Measurements from ENCODE around the gene TUBB4B.

Gene TUBB4B

GRCh38 chr9:137194909-137195308 is 46.2 kb upstream of the TUBB4B start:
- peak overlapping the region; percentile 42 for H3K4me3 ChIP-seq (ENCODE audit: low read depth, low read length)
- DNase-seq (ENCODE audit: low read depth): no peak
- TF ChIP-seq, protein P1, sequence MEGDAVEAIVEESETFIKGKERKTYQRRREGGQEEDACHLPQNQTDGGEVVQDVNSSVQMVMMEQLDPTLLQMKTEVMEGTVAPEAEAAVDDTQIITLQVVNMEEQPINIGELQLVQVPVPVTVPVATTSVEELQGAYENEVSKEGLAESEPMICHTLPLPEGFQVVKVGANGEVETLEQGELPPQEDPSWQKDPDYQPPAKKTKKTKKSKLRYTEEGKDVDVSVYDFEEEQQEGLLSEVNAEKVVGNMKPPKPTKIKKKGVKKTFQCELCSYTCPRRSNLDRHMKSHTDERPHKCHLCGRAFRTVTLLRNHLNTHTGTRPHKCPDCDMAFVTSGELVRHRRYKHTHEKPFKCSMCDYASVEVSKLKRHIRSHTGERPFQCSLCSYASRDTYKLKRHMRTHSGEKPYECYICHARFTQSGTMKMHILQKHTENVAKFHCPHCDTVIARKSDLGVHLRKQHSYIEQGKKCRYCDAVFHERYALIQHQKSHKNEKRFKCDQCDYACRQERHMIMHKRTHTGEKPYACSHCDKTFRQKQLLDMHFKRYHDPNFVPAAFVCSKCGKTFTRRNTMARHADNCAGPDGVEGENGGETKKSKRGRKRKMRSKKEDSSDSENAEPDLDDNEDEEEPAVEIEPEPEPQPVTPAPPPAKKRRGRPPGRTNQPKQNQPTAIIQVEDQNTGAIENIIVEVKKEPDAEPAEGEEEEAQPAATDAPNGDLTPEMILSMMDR (IDR thresholded peaks at IDR 0.05; ENCODE audit: control insufficient read depth, extremely low read depth, insufficient read depth): no peak

DNA sequence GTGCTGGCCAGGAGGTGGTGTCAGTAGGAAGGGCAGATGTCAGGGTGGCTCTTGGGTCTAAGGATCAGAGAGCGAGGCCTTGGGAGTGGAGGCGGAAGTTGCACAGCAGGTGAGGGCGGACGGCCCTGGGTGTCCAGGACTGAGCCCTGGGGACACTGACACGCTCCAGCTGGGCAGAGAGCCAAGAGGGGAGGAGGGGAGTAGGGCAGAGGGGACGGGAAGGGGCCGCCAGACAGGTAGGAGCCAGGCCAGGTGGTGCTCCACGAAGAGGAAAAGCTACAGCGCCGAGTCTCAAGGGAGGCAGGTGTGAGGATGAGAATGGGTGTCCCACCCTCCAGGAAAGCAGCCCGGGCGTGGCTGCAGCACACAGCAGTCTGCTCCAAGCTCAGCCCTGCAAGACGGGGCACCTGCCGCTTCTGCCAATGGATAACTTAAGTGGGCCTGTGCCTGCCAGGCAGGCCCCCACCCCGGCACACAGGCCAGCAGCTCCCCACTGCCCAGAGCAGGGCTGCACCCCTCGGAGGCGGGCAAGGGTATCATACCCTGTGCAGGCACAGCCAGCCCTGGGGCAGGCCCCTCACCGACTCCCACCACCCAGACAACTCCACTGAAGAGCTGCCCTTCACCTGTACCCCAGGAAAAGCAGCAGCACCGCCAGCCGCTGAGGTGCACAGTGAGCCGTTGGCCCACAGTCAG is 45.4 kb upstream of the TUBB4B start:
- no peak for DNase-seq (ENCODE audit: low read depth)
- peak overlapping the region; percentile 42 for H3K4me3 ChIP-seq (ENCODE audit: low read depth, low read length)
- TF ChIP-seq, protein P1 (IDR thresholded peaks at IDR 0.05; ENCODE audit: control insufficient read depth, extremely low read depth, insufficient read depth): no peak

DNA sequence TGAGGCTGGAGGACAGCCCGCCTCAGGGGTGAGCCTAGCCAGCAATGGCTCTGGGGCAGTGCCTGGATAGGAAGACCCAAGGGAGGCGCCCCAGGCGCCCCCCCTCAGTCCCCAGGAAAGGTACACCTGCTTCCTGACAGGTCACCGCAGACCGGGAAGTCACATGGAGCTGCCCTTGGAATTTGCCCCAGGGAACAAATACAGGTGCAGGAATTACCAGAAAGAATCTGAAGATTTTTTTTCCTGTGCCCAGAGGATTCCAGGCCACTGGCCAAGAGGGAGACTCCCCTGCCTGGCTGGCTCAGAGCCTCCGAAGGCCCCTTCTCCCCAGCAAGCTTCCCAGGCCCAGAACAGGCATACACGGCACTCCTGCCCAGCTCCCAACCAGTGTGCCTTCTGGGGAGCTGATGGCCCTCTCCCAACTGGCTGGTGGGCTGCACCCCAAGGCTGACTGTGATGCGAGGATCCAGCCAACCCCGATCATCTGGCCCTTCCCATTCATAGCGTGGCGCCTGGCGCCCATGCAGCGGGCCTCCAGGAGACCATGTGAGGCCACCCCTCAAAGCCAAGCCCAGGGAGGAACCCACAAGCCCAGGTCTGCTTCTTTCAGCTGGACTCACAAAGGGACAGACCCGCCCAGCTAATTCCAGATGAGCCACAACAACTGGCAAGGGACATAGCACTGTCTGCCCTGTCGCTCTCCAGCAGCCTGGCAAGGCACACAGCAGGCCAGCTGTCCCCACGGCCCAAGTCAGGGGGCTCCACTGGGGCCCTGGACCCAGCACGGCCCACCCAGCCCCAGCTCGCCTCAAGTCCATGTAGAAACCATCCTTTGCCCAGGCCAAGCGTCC is 42.8 kb upstream of the TUBB4B start:
- peak overlapping the region; percentile 49 for H3K4me3 ChIP-seq (ENCODE audit: low read depth, low read length)
- TF ChIP-seq, protein P1 (IDR thresholded peaks at IDR 0.05; ENCODE audit: control insufficient read depth, extremely low read depth, insufficient read depth): no peak
- peak; percentile 73 for DNase-seq (ENCODE audit: low read depth)

- H3K4me3 ChIP-seq (ENCODE audit: low read depth, low read length): peak overlapping the region; percentile 49
- TF ChIP-seq, protein P1 (IDR thresholded peaks at IDR 0.05; ENCODE audit: control insufficient read depth, extremely low read depth, insufficient read depth): no peak
- no peak for DNase-seq (ENCODE audit: low read depth)
Observed at GRCh38 chr9:137198902-137199283, 42.2 kb upstream of the TUBB4B start.

DNA sequence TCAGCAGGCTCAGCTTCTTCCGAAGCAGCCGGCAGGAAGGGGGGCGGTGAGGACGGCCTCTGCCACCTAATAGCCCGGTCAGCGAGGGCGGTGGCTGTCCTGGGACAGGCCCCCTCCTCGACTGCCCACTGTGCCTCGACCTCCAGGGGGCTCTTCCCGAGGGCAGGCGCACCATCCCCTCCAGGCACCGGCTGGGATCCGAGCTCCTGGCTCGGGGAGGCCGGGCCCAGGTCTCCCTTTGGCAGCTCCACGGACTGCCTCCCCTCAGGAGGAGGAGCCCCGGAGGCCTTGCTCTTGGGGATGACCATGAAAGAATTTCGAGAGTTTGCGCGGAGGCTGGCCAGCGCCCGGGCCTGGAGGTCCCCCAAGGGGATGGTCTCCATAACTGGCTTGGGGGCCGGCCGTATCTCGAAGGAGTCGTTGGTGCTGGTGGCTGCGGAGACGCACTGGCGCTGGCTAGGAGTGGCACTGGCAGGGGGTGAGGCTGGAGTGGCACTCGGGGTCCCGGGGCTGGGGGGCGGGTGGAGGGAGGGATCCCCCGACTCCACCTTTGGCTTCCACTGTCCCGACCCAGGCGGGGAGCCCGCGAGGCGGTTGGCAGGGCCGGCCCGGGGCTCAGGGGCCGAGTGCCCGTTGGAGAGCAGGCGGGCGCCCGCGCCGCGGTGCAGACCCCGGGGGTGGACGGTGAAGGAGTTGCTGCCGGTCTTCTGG is 41.5 kb upstream of the TUBB4B start:
- TF ChIP-seq, protein P1 (IDR thresholded peaks at IDR 0.05; ENCODE audit: control insufficient read depth, extremely low read depth, insufficient read depth): 0 out of 2 replicates have a peak, but pooled peaks have one; percentile 2
- H3K4me3 ChIP-seq (ENCODE audit: low read depth, low read length): peak overlapping the region; percentile 49
- no peak for DNase-seq (ENCODE audit: low read depth)

- TF ChIP-seq, protein P1 (IDR thresholded peaks at IDR 0.05; ENCODE audit: control insufficient read depth, extremely low read depth, insufficient read depth): no peak
- H3K4me3 ChIP-seq (ENCODE audit: low read depth, low read length): peak within 1 kb of the TSS; percentile 70
- peak; percentile 95 for DNase-seq (ENCODE audit: low read depth)
Observed at GRCh38 chr9:137200311-137201204, 40.5 kb upstream of the TUBB4B start, which contains the start of gene TPRN. Gene TPRN, minus strand, starts transcription at chr9:137200741. Its CDS starts 30 bp downstream, at chr9:137200711.

All from LNCaP clone FGC (cell line).